OCI-LY3 (cell line): ENCODE data around the gene ITGA11.

Experiments
- EZH2phosphoT487 ChIP-seq: fragments of 200-600 bp; shearing (Covaris generic); IDR thresholded peaks from 2 replicates; pipeline ENCODE4 v1.6.1; 2018; ENCODE audit warnings: antibody characterized with exemption, mixed run types, low read depth
- TF ChIP-seq, protein P1 (sequence below): fragments of 200-600, 300-600 bp; sonication (generic); IDR thresholded peaks from 2 replicates; pipeline ENCODE4 v1.5.1; 2014; ENCODE audit warnings: antibody characterized with exemption, low read length, low read depth

GRCh38 chr15:68407886-68408881 lies 23.8 kb downstream of the ITGA11 start:
- TF ChIP-seq, protein P1, sequence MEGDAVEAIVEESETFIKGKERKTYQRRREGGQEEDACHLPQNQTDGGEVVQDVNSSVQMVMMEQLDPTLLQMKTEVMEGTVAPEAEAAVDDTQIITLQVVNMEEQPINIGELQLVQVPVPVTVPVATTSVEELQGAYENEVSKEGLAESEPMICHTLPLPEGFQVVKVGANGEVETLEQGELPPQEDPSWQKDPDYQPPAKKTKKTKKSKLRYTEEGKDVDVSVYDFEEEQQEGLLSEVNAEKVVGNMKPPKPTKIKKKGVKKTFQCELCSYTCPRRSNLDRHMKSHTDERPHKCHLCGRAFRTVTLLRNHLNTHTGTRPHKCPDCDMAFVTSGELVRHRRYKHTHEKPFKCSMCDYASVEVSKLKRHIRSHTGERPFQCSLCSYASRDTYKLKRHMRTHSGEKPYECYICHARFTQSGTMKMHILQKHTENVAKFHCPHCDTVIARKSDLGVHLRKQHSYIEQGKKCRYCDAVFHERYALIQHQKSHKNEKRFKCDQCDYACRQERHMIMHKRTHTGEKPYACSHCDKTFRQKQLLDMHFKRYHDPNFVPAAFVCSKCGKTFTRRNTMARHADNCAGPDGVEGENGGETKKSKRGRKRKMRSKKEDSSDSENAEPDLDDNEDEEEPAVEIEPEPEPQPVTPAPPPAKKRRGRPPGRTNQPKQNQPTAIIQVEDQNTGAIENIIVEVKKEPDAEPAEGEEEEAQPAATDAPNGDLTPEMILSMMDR, result no peak
- TF ChIP-seq EZH2phosphoT487, result no peak
